Naive thymus-derived CD4-positive, alpha-beta T cell (primary cell): ENCODE measurements around the gene TAOK1. TPM values are rescaled to one million over a fixed set of nuclear protein-coding genes. Genes with fewer than 3 reads are reported as not detected.

Experiments used
- ATAC-seq: fragments of 150-1000 bp; cut with Tn5 transposase; 2 replicates; pipeline ENCODE4 v1.10.0; 2021; ENCODE audit warnings: mild to moderate bottlenecking, moderate library complexity
- CTCF ChIA-PET: fragments of 350-600 bp; sonication (Branson Sonifier 250); formaldehyde crosslinking; loops from one replicate; lab custom pipeline; 2021; ENCODE audit warnings: antibody characterized with exemption; lab: Charles Lee
- POLR2A ChIA-PET: fragments of 350-600 bp; sonication (Branson Sonifier 250); formaldehyde crosslinking; loops from one replicate; lab custom pipeline; 2021; ENCODE audit warnings: antibody characterized with exemption, inconsistent platforms; lab: Charles Lee
- DNase-seq, 9 donors: peaks; one replicate each; pipeline versions ENCODE4 v3.0.0 to v3.0.0-alpha.2; 2020 to 2022; ENCODE audit warnings: mixed read lengths in 1 of 9
- H3K27ac ChIP-seq: one replicate; pipeline ENCODE4 v1.7.0; 2013; ENCODE audit warnings: mild to moderate bottlenecking, low read depth, low read length, moderate library complexity
- H3K27me3 ChIP-seq, 2 donors: one replicate each; pipeline ENCODE4 v1.7.0; 2013; ENCODE audit warnings: low read length in 2 of 2, mild to moderate bottlenecking in 2 of 2, moderate library complexity in 2 of 2; ENCODE audit not compliant: control insufficient read depth in 2 of 2, insufficient read depth in 2 of 2
- H3K36me3 ChIP-seq, 3 experiments: 1 replicate in 2 of 3; 2 replicates in 1 of 3; pipeline ENCODE4 v1.7.0; 2013; ENCODE audit warnings: low read length in 3 of 3, mild to moderate bottlenecking in 3 of 3, moderate library complexity in 1 of 3; ENCODE audit not compliant: insufficient read depth in 3 of 3, control insufficient read depth in 2 of 3
- H3K4me1 ChIP-seq, 2 donors: one replicate each; pipeline ENCODE4 v1.7.0; 2013; ENCODE audit warnings: low read length in 2 of 2, mild to moderate bottlenecking in 2 of 2, moderate library complexity in 1 of 2; ENCODE audit not compliant: control insufficient read depth in 2 of 2, insufficient read depth in 2 of 2
- H3K4me3 ChIP-seq: 2 replicates; pipeline ENCODE4 v1.7.0; 2013; ENCODE audit warnings: mild to moderate bottlenecking, low read length
- H3K9me3 ChIP-seq, 3 experiments: 1 replicate in 2 of 3; 2 replicates in 1 of 3; pipeline ENCODE4 v1.7.0; 2013; ENCODE audit warnings: low read length in 3 of 3; ENCODE audit not compliant: control insufficient read depth in 2 of 3
- H3K27ac Mint-ChIP-seq, 9 donors: one replicate each; pipeline ENCODE4 v1.8.0; 2020 to 2022; ENCODE audit warnings: mixed read lengths in 9 of 9, mild to moderate bottlenecking in 8 of 9, moderate library complexity in 5 of 9, inconsistent platforms in 2 of 9
- H3K27me3 Mint-ChIP-seq, 5 donors: one replicate each; pipeline ENCODE4 v1.8.0; 2021 to 2022; ENCODE audit warnings: mixed read lengths in 5 of 5, mild to moderate bottlenecking in 1 of 5
- H3K36me3 Mint-ChIP-seq, 5 donors: one replicate each; pipeline ENCODE4 v1.8.0; 2020 to 2022; ENCODE audit warnings: mixed read lengths in 5 of 5, mild to moderate bottlenecking in 3 of 5, inconsistent platforms in 1 of 5
- H3K4me1 Mint-ChIP-seq, 7 donors: one replicate each; pipeline ENCODE4 v1.8.0; 2020 to 2022; ENCODE audit warnings: mixed read lengths in 7 of 7, mild to moderate bottlenecking in 3 of 7, inconsistent platforms in 1 of 7
- H3K4me3 Mint-ChIP-seq, 10 donors: one replicate each; pipeline ENCODE4 v1.8.0; 2020 to 2022; ENCODE audit warnings: mild to moderate bottlenecking in 10 of 10, mixed read lengths in 10 of 10, moderate library complexity in 6 of 10, inconsistent platforms in 2 of 10
- H3K9me3 Mint-ChIP-seq, 11 donors: one replicate each; pipeline ENCODE4 v1.8.0; 2020 to 2022; ENCODE audit warnings: mixed read lengths in 11 of 11, mild to moderate bottlenecking in 4 of 11, inconsistent platforms in 1 of 11, moderate library complexity in 1 of 11
- intact Hi-C, 2 donors: fragments of 100-400 bp; cut with micrococcal nuclease; formaldehyde crosslinking; loops; one replicate each; pipeline ENCODE4 v1.15.1; 2023
- polyA plus RNA-seq, 2 donors: library from polyadenylated mRNA; unstranded; fragments of 300-500 nt; fragmentation: Illumina TruSeq; gene quantifications; one replicate each; pipeline ENCODE4 v1.2.3, GENCODE V29; 2021
- total RNA-seq, 6 experiments: library from RNA in 5 of 6; stranded (reverse) in 5 of 6; gene quantifications; 1 replicate in 5 of 6; 2 replicates in 1 of 6; pipeline ENCODE4 v1.2.3 and lab custom pipeline; 2021 to 2026

Gene TAOK1
- total and polyA plus RNA-seq, 7 experiments from 2014 or later, result 2.2 to 70.1 (median 63.9) TPM

GRCh38 chr17:29574732-29575510 lies 184.8 kb downstream of the TAOK1 start:
- H3K4me1 ChIP-seq, result peaks cover 0 to 3% of the 10 kb centered on the region in 2 donors
- Mint-ChIP-seq H3K4me1 (peaks cover 10 to 19% (median 12%) of the 10 kb centered on the region in 7 donors), H3K36me3 (peaks cover 0 to 10% (median 2%) of the 10 kb centered on the region in 5 donors), H3K27ac (peak overlapping the region in 3 of 9 donors; percentile 58 to 74 (median 63)), H3K9me3 (no peaks in the 10 kb centered on the region), H3K27me3 (no peaks in the 10 kb centered on the region), H3K4me3 (no peak overlapping the region)
- H3K27me3 ChIP-seq, result no peaks in the 10 kb centered on the region
- DNase-seq (no peak), ATAC-seq (no peak)
- H3K27ac ChIP-seq, result no peak overlapping the region
- POLR2A ChIA-PET, result interaction anchor here (0.5 to 2.5 kb wide), 4 partner anchors 11 to 210 kb away, joined by 3 to 7 read pairs (median 3); no protein-coding TSS in a partner anchor
- no peaks in the 10 kb centered on the region for H3K9me3 ChIP-seq
- no peak overlapping the region for H3K4me3 ChIP-seq
- peaks cover 0 to 65% (median 4%) of the 10 kb centered on the region in 3 experiments for H3K36me3 ChIP-seq
- intact Hi-C loops, result no loop called here
- CTCF ChIA-PET, result interaction anchor here (1.2 to 1.4 kb wide), 2 partner anchors 194 to 208 kb away, joined by 3 to 5 read pairs; no protein-coding TSS in a partner anchor

- H3K27ac ChIP-seq, result no peak overlapping the region
- ChIA-PET CTCF (interaction anchor here (0.7 to 1.4 kb wide), 3 partner anchors 38 to 193 kb away, joined by 3 to 5 read pairs (median 4); no protein-coding TSS in a partner anchor), POLR2A (interaction anchor here (0.5 to 2.5 kb wide), 3 partner anchors 10 to 209 kb away, joined by 3 to 7 read pairs (median 4); no protein-coding TSS in a partner anchor)
- no peak for ATAC-seq
- peaks cover 13 to 23% (median 15%) of the 10 kb centered on the region in 7 donors for H3K4me1 Mint-ChIP-seq
- intact Hi-C loops, result no loop called here
- peaks cover 0 to 13% (median 8%) of the 10 kb centered on the region in 5 donors for H3K36me3 Mint-ChIP-seq
- H3K9me3 ChIP-seq, result no peaks in the 10 kb centered on the region
- H3K9me3 Mint-ChIP-seq, result no peaks in the 10 kb centered on the region
- H3K36me3 ChIP-seq, result peaks cover 0 to 65% (median 4%) of the 10 kb centered on the region in 3 experiments
- no peak overlapping the region for H3K4me3 ChIP-seq
- H3K4me1 ChIP-seq, result peaks cover 0 to 6% of the 10 kb centered on the region in 2 donors
- no peak overlapping the region for H3K4me3 Mint-ChIP-seq
- no peaks in the 10 kb centered on the region for H3K27me3 ChIP-seq
- H3K27me3 Mint-ChIP-seq, result no peaks in the 10 kb centered on the region
- H3K27ac Mint-ChIP-seq, result peak overlapping the region in 1 of 9 donors; percentile 74
- no peak for DNase-seq
These were observed 185.5 kb downstream of the TAOK1 start for GRCh38 chr17:29575511-29576213.

GRCh38 chr17:29576214-29577000 lies 186.2 kb downstream of the TAOK1 start:
- ATAC-seq (no peak), DNase-seq (no peak)
- intact Hi-C loops, result no loop called here
- peak overlapping the region in 1 of 9 donors; percentile 4 for H3K27ac Mint-ChIP-seq
- Histone ChIP-seq H3K36me3 (peaks cover 0 to 71% (median 4%) of the 10 kb centered on the region in 3 experiments), H3K9me3 (no peaks in the 10 kb centered on the region), H3K27me3 (no peaks in the 10 kb centered on the region), H3K27ac (no peak overlapping the region), H3K4me3 (no peak overlapping the region), H3K4me1 (peaks cover 0 to 6% of the 10 kb centered on the region in 2 donors)
- H3K9me3 Mint-ChIP-seq, result no peaks in the 10 kb centered on the region
- H3K27me3 Mint-ChIP-seq, result no peaks in the 10 kb centered on the region
- H3K4me3 Mint-ChIP-seq, result no peak overlapping the region
- peaks cover 0 to 15% (median 8%) of the 10 kb centered on the region in 5 donors for H3K36me3 Mint-ChIP-seq
- ChIA-PET POLR2A (interaction anchor here (0.5 to 2.5 kb wide), 5 partner anchors 8 to 198 kb away, joined by 4 to 14 read pairs (median 7); partner anchors contain the start of gene TP53I13), CTCF (interaction anchor here (0.7 to 2.4 kb wide), 4 partner anchors 15 to 63 kb away, joined by 3 to 14 read pairs (median 4); partner anchors contain the start of gene ANKRD13B)
- H3K4me1 Mint-ChIP-seq, result peaks cover 7 to 18% (median 9%) of the 10 kb centered on the region in 7 donors

GRCh38 chr17:29577001-29577370 lies 186.8 kb downstream of the TAOK1 start:
- no peak overlapping the region for H3K27ac Mint-ChIP-seq
- H3K27me3 ChIP-seq, result no peaks in the 10 kb centered on the region
- H3K4me1 Mint-ChIP-seq, result peaks cover 6 to 18% (median 9%) of the 10 kb centered on the region in 7 donors
- peaks cover 0 to 16% (median 8%) of the 10 kb centered on the region in 5 donors for H3K36me3 Mint-ChIP-seq
- H3K4me3 Mint-ChIP-seq, result no peak overlapping the region
- H3K4me3 ChIP-seq, result no peak overlapping the region
- ChIA-PET POLR2A (interaction anchor here (1.5 to 2.4 kb wide), 3 partner anchors 8 to 198 kb away, joined by 5 to 14 read pairs (median 8); partner anchors contain the start of gene TP53I13), CTCF (interaction anchor here (1.2 to 2.4 kb wide), 4 partner anchors 8 to 62 kb away, joined by 3 to 14 read pairs (median 4); partner anchors contain the start of gene ANKRD13B)
- no peaks in the 10 kb centered on the region for H3K27me3 Mint-ChIP-seq
- DNase-seq (no peak), ATAC-seq (no peak)
- H3K4me1 ChIP-seq, result peaks cover 0 to 6% of the 10 kb centered on the region in 2 donors
- no peak overlapping the region for H3K27ac ChIP-seq
- no peaks in the 10 kb centered on the region for H3K9me3 ChIP-seq
- intact Hi-C loops, result no loop called here
- no peaks in the 10 kb centered on the region for H3K9me3 Mint-ChIP-seq
- peaks cover 0 to 76% (median 6%) of the 10 kb centered on the region in 3 experiments for H3K36me3 ChIP-seq

GRCh38 chr17:29577385-29578211 lies 187.4 kb downstream of the TAOK1 start:
- H3K27ac ChIP-seq, result no peak overlapping the region
- Mint-ChIP-seq H3K27me3 (no peaks in the 10 kb centered on the region), H3K36me3 (peaks cover 0 to 20% (median 8%) of the 10 kb centered on the region in 5 donors), H3K4me3 (no peak overlapping the region), H3K9me3 (no peaks in the 10 kb centered on the region), H3K4me1 (peaks cover 6 to 18% (median 9%) of the 10 kb centered on the region in 7 donors), H3K27ac (no peak overlapping the region)
- DNase-seq (no peak), ATAC-seq (no peak)
- H3K9me3 ChIP-seq, result no peaks in the 10 kb centered on the region
- intact Hi-C loops, result no loop called here
- no peaks in the 10 kb centered on the region for H3K27me3 ChIP-seq
- peaks cover 0 to 6% of the 10 kb centered on the region in 2 donors for H3K4me1 ChIP-seq
- H3K4me3 ChIP-seq, result no peak overlapping the region
- POLR2A ChIA-PET, result interaction anchor here (1.5 to 2.4 kb wide), 3 partner anchors 9 to 197 kb away, joined by 5 to 14 read pairs (median 8); partner anchors contain the start of gene TP53I13
- CTCF ChIA-PET, result interaction anchor here (0.7 to 2.4 kb wide), 5 partner anchors 8 to 228 kb away, joined by 3 to 14 read pairs (median 4); partner anchors contain the start of gene ANKRD13B
- peaks cover 0 to 82% (median 11%) of the 10 kb centered on the region in 3 experiments for H3K36me3 ChIP-seq
